ENCODE results near the gene DDB1.

The DDB1 gene

GRCh38 chr11:61334434-61335354, 1.8 kb upstream of the DDB1 start:
- no peak for DNase-seq

GRCh38 chr11:61333550-61334433, 887 bp upstream of the DDB1 start:
- no peak for DNase-seq

- no peak for DNase-seq
Measured at GRCh38 chr11:61332281-61332796, 566 bp downstream of the DDB1 start.

GRCh38 chr11:61331651-61332050, 1.3 kb downstream of the DDB1 start:
- DNase-seq, result no peak

- no peak for DNase-seq
Measured at GRCh38 chr11:61329871-61330270, 3.0 kb downstream of the DDB1 start.

GRCh38 chr11:61328351-61328750, 4.6 kb downstream of the DDB1 start:
- DNase-seq, result no peak

GRCh38 chr11:61327669-61328071, 5.2 kb downstream of the DDB1 start:
- no peak for DNase-seq

GRCh38 chr11:61325649-61326414, 7.1 kb downstream of the DDB1 start:
- DNase-seq, result no peak

GRCh38 chr11:61315260-61315659, 17.6 kb downstream of the DDB1 start:
- DNase-seq, result no peak

GRCh38 chr11:61310749-61311148, 22.2 kb downstream of the DDB1 start:
- no peak for DNase-seq

- DNase-seq, result no peak
Measured at GRCh38 chr11:61309739-61310138, 23.2 kb downstream of the DDB1 start.

GRCh38 chr11:61309141-61309540, 23.8 kb downstream of the DDB1 start:
- no peak for DNase-seq

GRCh38 chr11:61307354-61307753, 25.6 kb downstream of the DDB1 start:
- no peak for DNase-seq

GRCh38 chr11:61306221-61306620, 26.7 kb downstream of the DDB1 start:
- DNase-seq, result no peak

GRCh38 chr11:61305417-61305816, 27.5 kb downstream of the DDB1 start:
- no peak for DNase-seq

GRCh38 chr11:61303725-61304124, 29.2 kb downstream of the DDB1 start:
- no peak for DNase-seq

GRCh38 chr11:61302550-61302949, 30.4 kb downstream of the DDB1 start:
- no peak for DNase-seq

GRCh38 chr11:61298663-61299244, 34.2 kb downstream of the DDB1 start:
- DNase-seq, result no peak

GRCh38 chr11:61297746-61298145, 35.2 kb downstream of the DDB1 start:
- DNase-seq, result no peak

- no peak for DNase-seq
Measured at GRCh38 chr11:61297341-61297740, 35.6 kb downstream of the DDB1 start.

GRCh38 chr11:61295596-61295926, 37.3 kb downstream of the DDB1 start:
- no peak for DNase-seq
